ENCODE results near the gene KCNK7.
"Not testable (repeated sequence)": the region's sequence is repeated elsewhere in the genome, so short reads cannot be mapped to it uniquely, and the experiment has no call there.

The KCNK7 gene, protein sequence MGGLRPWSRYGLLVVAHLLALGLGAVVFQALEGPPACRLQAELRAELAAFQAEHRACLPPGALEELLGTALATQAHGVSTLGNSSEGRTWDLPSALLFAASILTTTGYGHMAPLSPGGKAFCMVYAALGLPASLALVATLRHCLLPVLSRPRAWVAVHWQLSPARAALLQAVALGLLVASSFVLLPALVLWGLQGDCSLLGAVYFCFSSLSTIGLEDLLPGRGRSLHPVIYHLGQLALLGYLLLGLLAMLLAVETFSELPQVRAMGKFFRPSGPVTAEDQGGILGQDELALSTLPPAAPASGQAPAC

DNA sequence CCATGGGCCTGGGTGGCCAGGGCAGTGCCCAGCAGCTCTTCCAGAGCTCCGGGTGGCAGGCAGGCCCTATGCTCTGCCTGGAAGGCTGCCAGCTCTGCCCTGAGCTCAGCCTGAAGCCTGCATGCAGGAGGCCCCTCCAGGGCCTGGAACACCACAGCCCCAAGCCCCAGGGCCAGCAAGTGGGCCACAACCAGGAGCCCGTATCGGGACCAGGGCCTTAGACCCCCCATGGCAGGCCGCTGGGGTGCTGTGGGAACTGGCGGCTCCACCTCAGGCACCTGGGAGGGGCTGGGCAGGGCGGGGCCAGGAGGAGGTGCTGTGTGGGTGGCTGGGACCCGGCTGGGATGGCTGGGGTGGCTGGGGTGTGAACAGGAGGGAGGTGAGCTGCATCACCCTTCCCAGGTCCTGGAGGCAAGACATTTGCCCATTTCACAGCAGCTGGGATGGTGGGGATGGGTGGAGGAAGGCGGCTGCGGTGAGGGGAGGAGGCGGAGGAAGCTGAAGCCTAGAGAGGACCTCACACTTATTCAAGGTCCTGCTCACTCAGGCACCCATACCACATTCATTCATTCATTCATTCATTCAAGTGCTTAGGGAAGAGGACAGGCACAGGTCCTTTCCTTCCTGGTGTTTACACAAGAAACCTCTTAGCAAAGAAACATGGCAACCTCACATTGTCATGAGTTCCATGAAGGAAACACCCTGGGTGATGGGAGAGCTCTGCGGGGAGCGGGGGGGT lies at the start of gene KCNK7:
Gene KCNK7 (minus strand): TSS at position 258 of the 739 bp plus-strand sequence. CDS start 28 bp downstream, at position 230.
- no peak for DNase-seq (ENCODE audit: low read depth)

DNA sequence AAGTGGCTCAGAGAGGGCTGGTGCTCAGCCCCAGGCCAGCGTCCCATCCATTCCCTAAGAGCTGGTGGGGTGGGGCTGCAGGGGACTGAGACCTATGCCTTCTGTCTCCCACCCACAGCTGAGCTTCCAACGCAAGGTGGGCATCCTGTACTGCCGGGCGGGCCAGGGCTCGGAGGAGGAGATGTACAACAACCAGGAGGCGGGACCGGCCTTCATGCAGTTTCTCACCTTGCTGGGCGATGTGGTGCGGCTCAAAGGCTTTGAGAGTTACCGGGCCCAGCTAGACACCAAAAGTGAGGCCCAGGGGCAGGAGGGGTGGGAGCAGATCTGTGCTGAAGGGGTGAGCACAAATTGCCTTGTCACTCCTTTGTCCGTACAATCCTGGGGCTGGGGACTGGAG lies 49.2 kb upstream of the KCNK7 start:
- no peak for DNase-seq (ENCODE audit: low read depth)

DNA sequence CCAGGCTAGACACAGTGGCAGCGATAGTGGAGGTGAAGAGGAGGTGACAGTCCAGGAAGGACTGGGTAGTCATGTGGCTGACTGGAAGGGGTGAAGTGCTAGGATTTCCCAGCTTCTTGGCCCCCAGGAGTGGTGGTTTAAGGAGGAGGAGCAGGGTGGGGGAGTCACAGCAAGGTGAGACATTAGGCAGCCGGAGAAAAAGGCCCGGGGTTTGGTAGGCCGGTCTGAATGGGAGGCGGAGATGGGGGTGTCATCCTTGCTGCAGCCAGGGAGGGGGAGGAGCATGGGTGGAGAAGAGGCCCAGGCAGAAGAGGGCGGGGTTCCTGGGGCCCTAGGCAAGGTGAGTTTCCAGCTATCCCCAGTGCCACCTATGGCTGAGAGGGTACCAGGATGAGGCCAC lies 48.4 kb upstream of the KCNK7 start:
- DNase-seq (ENCODE audit: low read depth): no peak

- DNase-seq (ENCODE audit: low read depth): no peak
Observed at GRCh38 chr11:65642014-65642671, 46.5 kb upstream of the KCNK7 start.

DNA sequence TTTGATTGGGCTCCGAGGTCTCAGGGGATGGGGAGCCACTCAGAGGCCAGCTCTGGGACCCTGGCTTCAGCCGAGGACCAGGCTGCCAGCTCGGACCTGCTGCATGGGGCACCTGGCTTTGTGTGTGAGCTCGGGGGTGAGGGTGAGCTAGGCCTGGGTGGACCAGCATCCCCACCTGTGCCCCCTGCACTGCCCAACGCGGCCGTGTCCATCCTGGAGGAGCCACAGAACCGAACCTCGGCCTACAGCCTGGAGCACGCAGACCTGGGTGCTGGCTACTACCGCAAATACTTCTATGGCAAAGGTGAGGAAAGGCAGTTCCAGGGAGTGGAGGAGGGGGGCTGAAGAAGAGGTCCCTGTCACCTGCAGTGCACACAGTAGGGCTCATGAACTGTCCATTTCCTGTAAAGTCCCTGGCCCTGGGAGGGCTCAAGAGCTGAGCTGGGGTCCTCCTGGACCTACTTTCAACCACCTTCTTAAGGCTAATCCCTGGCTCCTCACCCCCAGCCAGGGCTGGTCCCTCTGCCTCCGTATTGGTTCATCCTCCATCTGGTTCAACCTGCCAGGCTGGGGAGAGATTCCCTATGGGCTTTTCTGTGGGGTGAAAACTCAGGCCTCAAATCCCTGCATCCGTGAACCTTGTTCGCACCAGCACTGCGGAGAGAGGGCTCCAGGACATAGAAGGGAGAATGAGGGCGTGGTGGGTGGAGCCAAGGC lies 45.9 kb upstream of the KCNK7 start:
- no peak for DNase-seq (ENCODE audit: low read depth)

GRCh38 chr11:65640483-65641296 lies 45.1 kb upstream of the KCNK7 start:
- DNase-seq (ENCODE audit: low read depth): no peak

GRCh38 chr11:65639623-65640482 lies 44.3 kb upstream of the KCNK7 start:
- peak; percentile 33 for DNase-seq (ENCODE audit: low read depth)

- not testable (repeated sequence) for DNase-seq (ENCODE audit: low read depth)
Observed at GRCh38 chr11:65639228-65639597, 43.6 kb upstream of the KCNK7 start.

GRCh38 chr11:65637794-65638419 lies 42.3 kb upstream of the KCNK7 start, which contains the start of gene SIPA1:
TSS of gene SIPA1 (plus strand) at chr11:65638101. CDS start at chr11:65640922, 2,821 bp downstream.
- peak; percentile 62 for DNase-seq (ENCODE audit: low read depth)

- no peak for DNase-seq (ENCODE audit: low read depth)
Observed at GRCh38 chr11:65637032-65637557, 41.5 kb upstream of the KCNK7 start.

DNA sequence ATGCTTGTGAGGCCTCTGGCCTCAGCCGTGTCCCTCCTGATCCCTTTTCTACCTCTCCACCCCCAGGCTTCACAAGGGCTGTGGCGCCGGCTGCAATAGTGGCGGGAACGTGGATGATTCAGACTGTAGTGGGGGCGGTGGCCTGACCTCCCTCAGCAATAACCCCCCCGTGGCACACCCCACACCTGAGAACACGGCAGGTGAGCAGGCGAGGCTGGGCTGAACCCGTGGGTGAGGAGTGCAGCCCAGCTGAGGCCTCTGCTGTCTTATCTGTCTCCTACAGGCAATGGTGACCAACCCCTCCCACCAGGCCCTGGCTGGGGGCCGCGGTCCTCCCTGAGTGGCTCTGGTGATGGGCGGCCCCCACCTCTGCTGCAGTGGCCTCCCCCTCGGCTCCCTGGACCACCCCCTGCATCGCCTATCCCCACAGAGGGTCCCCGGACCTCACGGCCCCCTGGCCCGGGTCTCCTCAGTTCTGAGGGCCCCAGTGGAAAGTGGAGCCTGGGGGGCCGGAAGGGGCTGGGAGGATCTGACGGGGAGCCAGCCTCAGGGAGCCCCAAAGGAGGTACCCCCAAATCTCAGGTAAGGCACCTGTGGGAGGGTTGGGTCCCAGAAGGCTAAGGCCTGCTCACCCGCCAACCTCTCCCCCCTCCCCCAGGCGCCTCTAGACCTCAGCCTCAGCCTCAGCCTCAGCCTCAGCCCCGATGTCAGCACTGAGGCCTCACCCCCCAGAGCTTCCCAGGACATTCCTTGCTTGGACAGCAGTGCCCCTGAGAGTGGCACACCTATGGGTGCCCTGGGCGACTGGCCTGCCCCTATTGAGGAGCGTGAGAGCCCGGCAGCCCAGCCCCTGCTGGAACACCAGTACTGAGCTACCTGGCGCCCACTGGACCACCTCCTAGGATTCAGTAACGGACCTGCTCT lies 40.8 kb upstream of the KCNK7 start:
- DNase-seq (ENCODE audit: low read depth): no peak

GRCh38 chr11:65634905-65635731 lies 39.5 kb upstream of the KCNK7 start:
- DNase-seq (ENCODE audit: low read depth): no peak

DNA sequence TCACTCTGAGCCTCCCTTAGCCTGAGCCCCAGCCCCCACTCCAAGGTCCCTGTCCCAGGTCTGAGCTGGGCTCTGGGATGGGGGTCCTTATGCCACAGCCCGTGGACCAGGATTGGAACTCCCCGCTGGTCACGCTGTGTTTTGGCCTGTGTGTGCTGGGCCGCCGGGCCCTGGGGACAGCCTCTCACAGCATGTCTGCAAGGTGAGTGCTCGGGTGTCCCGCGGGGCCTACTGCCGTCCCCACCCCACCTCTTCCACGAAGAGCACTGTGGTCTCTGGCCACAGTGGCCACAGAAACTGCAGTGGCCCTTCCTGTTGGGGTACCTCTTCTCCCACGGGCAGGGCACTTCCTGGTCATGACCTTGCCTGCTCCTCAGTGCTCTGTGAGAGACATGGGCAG lies 38.8 kb upstream of the KCNK7 start:
- DNase-seq (ENCODE audit: low read depth): no peak

DNA sequence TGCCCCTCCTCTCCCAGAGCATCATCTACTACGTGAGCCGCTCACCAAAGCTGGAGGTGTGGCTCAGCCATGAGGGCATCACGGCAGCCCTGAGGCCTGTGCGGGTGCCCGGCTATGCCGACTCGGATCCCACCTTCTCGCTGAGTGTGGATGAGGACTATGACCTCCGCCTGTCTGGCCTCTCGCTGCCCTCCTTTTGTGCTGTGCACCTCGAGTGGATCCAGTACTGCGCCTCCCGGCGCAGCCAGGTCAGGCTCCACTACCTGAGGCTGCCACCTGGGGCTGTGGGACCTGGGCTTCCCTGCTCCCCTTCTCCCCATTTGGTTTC lies 38.5 kb upstream of the KCNK7 start:
- DNase-seq (ENCODE audit: low read depth): no peak

DNA sequence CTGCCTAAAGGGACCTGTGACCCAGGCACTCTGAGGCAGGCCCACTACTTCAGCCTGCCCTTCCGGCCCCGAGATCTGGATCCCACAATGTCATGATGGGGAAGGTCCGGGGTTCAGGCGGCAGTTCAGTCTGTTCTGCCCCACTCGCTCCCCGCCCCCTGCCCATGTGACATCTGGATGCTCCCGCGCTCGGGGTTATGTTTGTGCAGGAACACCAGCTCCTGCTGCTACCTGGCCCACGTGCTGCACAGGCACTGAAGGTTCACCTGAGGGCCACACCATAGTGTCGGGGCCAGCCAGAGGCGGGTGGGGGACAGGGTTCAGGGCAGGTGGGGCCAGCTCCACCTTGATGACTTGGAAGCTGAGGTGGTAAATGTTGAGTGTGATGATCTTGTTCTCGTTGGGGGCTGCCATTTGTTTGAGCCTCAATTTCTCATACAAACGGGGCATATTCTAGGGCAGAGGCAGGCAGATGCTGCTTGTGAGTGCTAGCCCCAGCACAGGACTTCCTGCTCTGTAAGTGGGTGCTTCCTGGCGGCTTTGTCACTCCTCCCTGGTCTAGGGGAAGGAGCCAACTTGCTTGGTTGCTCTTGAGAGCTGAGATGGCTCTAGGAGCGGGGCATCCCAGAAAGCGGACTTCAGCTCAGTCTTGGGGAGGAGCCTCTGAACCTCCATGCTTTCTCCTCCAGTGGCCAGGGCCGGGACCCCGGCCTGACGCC lies 37.9 kb upstream of the KCNK7 start:
- DNase-seq (ENCODE audit: low read depth): no peak

DNA sequence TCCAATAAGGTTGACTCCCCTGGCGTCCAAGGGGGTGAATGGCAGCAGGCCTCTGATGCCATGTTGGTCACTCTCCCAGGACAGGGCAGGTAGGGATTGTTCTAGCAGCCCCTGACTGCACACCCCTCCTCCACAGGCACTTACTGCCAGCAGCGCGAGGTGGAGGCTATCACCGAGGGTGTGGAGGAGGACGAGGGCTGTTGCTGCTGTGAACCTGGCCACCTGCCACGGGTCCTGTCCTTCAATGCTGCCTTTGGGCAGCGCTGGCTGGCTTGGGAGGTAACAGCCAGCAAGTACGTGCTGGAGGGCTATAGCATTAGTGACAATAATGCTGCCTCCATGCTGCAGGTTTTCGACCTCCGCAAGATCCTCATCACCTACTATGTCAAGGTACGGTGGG lies 34.6 kb upstream of the KCNK7 start:
- DNase-seq (ENCODE audit: low read depth): no peak

DNA sequence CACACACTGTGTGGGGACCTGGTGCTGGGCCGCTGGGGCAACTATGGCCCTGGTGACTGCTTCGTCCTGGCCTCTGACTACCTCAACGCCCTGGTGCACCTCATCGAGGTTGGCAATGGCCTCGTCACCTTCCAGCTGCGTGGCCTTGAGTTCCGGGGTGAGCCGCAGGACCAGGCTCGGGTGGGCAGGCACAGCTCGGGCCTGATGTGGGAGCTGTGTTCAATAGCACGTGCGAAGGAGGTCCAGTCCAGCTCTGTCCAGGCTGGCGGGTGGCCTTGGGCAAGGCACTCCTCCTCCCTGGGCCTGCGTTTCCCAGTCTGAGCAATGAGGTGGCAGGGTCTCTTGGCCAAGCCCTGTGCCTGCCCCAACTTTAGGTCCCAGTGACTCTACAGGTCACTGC lies 34.0 kb upstream of the KCNK7 start:
- no peak for DNase-seq (ENCODE audit: low read depth)
